Adipose tissue (tissue), 3 donors: ENCODE results near the gene MEOX1. TPM values are rescaled to one million over a fixed set of nuclear protein-coding genes. Genes with fewer than 3 reads are reported as not detected.
A peak's percentile ranks its signal among the peaks of the same experiment; 100 is the strongest.

Experiments used
- H3K27ac ChIP-seq: one replicate; pipeline ENCODE4 v1.5.1; 2013; ENCODE audit warnings: low read depth, low read length
- WGBS, 3 donors: extraction: QIAGEN DNeasy Blood & Tissue Kit; methylation state at CpG; one replicate each; pipeline ENCODE4 v1.1.7; 2013; 5-methylcytosine and 5-hydroxymethylcytosine counted together
- polyA plus RNA-seq, 3 donors: library from polyadenylated mRNA; stranded (reverse); fragments of 200-250 nt; gene quantifications; one replicate each; pipeline ENCODE4 v1.2.3, GENCODE V29; 2013
- donor health status: healthy with polysubstance abuse.
- donor health status: Bipolar disorder and iron deficiency.
- donor health status: healthy.

MEOX1 gene
- polyA plus RNA-seq, 3 donors: 1.7 to 30.4 (median 27.6) TPM

- WGBS, 3 donors: 60 to 63% (median 62%) methylated on average over 12 of the region's 12 CpGs
- H3K27ac ChIP-seq: no peak overlapping the region
Measured at GRCh38 chr17:43662413-43663141, 855 bp upstream of the MEOX1 start.

DNA sequence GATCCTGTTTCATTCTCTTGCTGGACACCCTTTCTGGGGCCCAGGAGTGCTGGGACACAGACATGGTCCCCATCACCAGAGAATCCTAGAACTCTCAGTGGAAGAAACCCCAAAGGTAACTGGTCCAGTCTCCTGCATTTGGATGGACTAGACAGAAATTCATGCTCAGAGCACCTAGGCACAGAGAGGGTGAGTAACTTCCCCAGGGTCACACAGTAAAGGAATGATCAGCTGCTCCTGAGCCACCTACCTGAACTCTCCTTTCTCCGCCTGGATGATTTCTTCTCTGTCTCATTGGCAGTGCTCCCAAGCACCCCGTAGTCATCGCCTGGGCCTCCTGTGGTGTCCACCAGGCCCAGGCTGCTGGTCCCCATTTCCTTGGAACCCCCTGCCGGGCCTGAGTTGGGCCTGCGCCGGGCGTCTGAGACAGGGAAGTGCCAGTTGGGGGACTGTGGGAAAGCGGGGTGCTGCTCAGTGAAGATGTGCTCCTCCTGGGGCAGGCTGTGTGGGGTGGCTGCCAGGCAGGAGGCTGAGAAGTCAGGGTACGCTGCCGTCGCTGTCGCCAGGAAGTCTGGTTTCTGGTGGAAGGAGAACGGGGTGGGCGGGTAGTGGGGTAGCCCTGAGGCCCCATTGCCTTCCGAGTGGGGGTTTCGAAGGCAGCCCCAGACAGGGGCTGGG is 767 bp downstream of the MEOX1 start:
- no peak overlapping the region for H3K27ac ChIP-seq
- WGBS, 3 donors: 39 to 68% (median 48%) methylated on average over 16 of the region's 16 CpGs

GRCh38 chr17:43659823-43660617 is 1.7 kb downstream of the MEOX1 start:
- no peak overlapping the region for H3K27ac ChIP-seq
- WGBS, 3 donors: 61 to 86% (median 75%) methylated on average over 11 of the region's 11 CpGs

DNA sequence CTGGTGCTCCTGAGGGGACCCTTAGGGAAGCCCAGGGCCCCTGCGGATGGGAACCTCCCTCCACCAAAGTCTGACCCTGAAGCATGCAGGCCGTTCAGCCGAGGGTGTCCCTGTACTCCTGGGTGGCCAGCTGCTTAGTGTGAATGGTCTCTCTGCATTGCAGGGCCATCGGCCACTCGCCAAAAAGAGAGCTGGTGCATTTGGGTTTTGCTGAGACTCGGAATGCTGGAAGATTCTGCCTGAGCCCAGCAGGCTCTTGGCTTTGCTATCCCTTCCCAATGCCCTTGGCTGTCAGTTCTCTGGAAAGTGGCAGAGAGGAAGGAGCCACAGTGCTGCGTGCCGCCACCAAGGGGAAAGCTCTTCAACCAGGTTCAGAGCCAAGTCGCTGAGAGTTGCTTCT is 2.8 kb downstream of the MEOX1 start:
- WGBS, 3 donors: 76 to 81% (median 78%) methylated on average over 9 of the region's 9 CpGs
- no peak overlapping the region for H3K27ac ChIP-seq

GRCh38 chr17:43655693-43656255 is 5.9 kb downstream of the MEOX1 start:
- peak overlapping the region; percentile 36 for H3K27ac ChIP-seq
- 20 to 41% (median 24%) methylated on average over 5 of the region's 5 CpGs for WGBS, 3 donors

DNA sequence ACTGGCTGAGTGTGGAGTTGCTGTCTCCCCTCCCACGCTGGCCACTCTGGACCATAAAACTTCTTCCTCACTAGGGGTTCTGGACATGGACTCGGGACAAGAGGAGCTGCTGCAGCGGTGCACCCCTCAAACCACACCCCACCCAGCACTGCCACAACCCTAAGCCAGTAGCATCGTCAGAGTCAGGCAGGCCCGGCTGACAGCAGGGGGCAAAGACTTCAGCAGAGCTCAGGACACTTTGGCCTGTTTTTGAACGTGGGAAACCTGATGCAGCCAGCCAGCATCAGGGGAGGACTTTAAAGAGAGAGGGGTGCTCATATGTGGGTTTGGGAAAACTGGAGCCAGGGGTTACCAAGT is 9.6 kb downstream of the MEOX1 start:
- 65 to 74% (median 69%) methylated on average over 6 of the region's 6 CpGs for WGBS, 3 donors
- no peak overlapping the region for H3K27ac ChIP-seq

GRCh38 chr17:43650471-43650870 is 11.3 kb downstream of the MEOX1 start:
- WGBS, 3 donors: 74 to 78% (median 75%) methylated on average over 8 of the region's 8 CpGs

DNA sequence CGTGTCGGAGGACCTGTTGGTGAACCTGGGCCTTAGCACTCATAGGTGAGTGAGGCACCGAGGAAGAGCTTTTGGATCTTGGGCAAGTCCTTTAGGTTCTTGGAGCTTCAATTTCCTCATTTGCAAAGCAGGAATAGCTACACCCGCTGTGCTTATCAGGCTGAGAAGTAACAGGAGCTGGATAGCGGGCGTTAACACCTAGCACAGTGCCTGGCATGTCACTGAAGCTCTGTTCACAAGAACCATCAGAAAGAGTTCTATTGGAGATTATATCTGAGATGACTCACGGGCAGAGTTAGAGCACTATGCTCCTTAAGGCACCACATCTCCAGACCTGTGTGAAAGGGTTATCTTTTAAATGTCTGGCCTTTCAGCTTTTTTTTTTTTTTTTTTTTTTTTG is 12.8 kb downstream of the MEOX1 start:
- H3K27ac ChIP-seq: no peak overlapping the region
- WGBS, 3 donors: 84 to 90% (median 88%) methylated on average over 7 of the region's 7 CpGs

More at GRCh38 chr17:43650471-43650870, 11.3 kb downstream of the MEOX1 start:
- no peak overlapping the region for H3K27ac ChIP-seq

- WGBS, 3 donors: 2 to 4% (median 3%) methylated on average over 55 to 72 of the region's 72 CpGs
- H3K27ac ChIP-seq: peak overlapping the region; percentile 39
Measured at GRCh38 chr17:43645765-43646481, 15.8 kb downstream of the MEOX1 start.

DNA sequence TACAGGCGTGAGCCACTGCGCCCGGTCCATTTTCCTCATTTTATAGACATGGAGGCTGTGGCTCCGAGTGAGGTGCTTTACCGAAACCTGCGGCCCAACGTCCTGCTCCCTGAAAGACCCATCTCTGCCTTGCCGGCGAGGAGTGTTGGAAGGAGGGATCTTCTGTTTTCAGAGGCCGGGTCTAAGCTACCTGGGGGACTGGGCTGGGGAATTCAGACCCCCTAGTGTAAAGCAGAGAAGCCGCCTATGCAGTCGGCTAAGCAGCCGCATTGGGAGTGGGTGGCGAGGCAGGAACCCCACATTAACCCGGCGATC is 16.3 kb downstream of the MEOX1 start:
- H3K27ac ChIP-seq: no peak overlapping the region
- 70 to 76% (median 75%) methylated on average over 16 of the region's 16 CpGs for WGBS, 3 donors

GRCh38 chr17:43644081-43644480 is 17.6 kb downstream of the MEOX1 start:
- WGBS, 3 donors: 85 to 87% (median 86%) methylated on average over 4 of the region's 4 CpGs
- no peak overlapping the region for H3K27ac ChIP-seq

DNA sequence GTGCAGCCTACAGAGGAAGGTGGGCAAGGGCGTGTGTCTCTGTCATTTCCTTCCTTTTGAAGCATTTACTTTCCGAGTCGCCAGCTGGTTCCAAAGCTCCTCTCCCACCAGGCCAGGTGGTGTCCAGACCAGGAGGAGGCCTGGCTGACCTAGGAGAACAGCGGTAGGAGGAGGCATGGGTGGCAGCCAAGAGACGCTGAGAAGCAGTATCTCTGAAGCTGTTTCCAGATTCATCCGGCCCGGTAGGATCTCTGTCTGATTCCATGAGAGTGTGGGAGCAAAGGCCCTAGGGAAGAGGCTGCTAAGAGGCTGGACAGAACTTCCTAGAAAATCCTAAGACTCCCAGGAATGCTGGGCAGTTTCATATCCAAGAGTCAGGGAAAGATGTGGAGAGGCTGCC is 20.3 kb downstream of the MEOX1 start:
- 37 to 72% (median 48%) methylated on average over 7 of the region's 7 CpGs for WGBS, 3 donors

GRCh38 chr17:43640491-43641252 is 21.1 kb downstream of the MEOX1 start:
- 72 to 80% (median 73%) methylated on average over 8 of the region's 8 CpGs for WGBS, 3 donors
- no peak overlapping the region for H3K27ac ChIP-seq

More for the DNA sequence above, 20.3 kb downstream of the MEOX1 start:
- no peak overlapping the region for H3K27ac ChIP-seq

GRCh38 chr17:43637563-43638323 is 24.0 kb downstream of the MEOX1 start:
- H3K27ac ChIP-seq: no peak overlapping the region
- WGBS, 3 donors: 83 to 85% (median 83%) methylated on average over 13 of the region's 13 CpGs

- H3K27ac ChIP-seq: no peak overlapping the region
- WGBS, 3 donors: 76 to 93% (median 90%) methylated on average over 5 of the region's 5 CpGs
Measured at GRCh38 chr17:43636426-43636825, 25.3 kb downstream of the MEOX1 start.

- WGBS, 3 donors: 40 to 42% (median 40%) methylated on average over 13 of the region's 13 CpGs
- no peak overlapping the region for H3K27ac ChIP-seq
Measured at GRCh38 chr17:43634591-43635125, 27.1 kb downstream of the MEOX1 start.

DNA sequence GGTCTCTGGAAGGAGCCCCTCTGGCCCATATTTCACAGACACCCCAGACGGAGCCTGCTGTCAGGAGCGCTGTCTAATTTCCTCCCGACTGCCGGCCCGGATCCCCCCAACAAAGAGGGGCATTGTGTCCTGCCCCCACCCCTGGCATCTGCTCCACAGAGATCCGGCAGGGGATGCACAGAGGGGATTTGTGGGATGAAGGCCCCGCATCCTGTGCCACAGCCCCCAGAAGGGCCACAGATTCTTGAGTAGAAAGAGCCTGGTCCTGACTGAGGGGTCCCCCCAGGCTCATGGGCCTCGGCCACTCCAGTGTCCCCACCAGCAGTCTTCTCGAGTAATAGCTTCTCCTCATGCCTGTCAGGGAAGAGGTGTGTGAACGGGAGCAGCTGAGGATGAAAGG is 29.5 kb downstream of the MEOX1 start:
- H3K27ac ChIP-seq: no peak overlapping the region
- 69 to 89% (median 87%) methylated on average over 10 of the region's 10 CpGs for WGBS, 3 donors
